HG03442 (cell line): ENCODE results near the gene WDR70.

Experiments
- ATAC-seq: cut with Tn5 transposase; IDR thresholded peaks from one replicate; pipeline ENCODE4 v1.9.1; 2021; ENCODE audit warnings: mild to moderate bottlenecking, moderate library complexity; ENCODE audit not compliant: unreplicated experiment

Gene WDR70

GRCh38 chr5:37717613-37718431 lies 338.7 kb downstream of the WDR70 start:
- ATAC-seq, result no peak

- no peak for ATAC-seq
Measured at GRCh38 chr5:37720550-37720952, 341.4 kb downstream of the WDR70 start.

- ATAC-seq, result peak; percentile 54
Measured at GRCh38 chr5:37721447-37721871, 342.3 kb downstream of the WDR70 start.

GRCh38 chr5:37722236-37723161 lies 343.4 kb downstream of the WDR70 start:
- ATAC-seq, result peak; percentile 76

- ATAC-seq, result no peak
Measured at GRCh38 chr5:37723162-37723961, 344.2 kb downstream of the WDR70 start.

- no peak for ATAC-seq
Measured at GRCh38 chr5:37724395-37725125, 345.4 kb downstream of the WDR70 start.

- ATAC-seq, result no peak
Measured at GRCh38 chr5:37725185-37725584, 346.1 kb downstream of the WDR70 start.

GRCh38 chr5:37727238-37727637 lies 348.1 kb downstream of the WDR70 start:
- ATAC-seq, result no peak

GRCh38 chr5:37730896-37731455 lies 351.9 kb downstream of the WDR70 start:
- no peak for ATAC-seq

GRCh38 chr5:37734114-37734513 lies 355.0 kb downstream of the WDR70 start:
- no peak for ATAC-seq

GRCh38 chr5:37735649-37736347 lies 356.7 kb downstream of the WDR70 start:
- no peak for ATAC-seq

- no peak for ATAC-seq
Measured at GRCh38 chr5:37736397-37736796, 357.3 kb downstream of the WDR70 start.

- ATAC-seq, result no peak
Measured at GRCh38 chr5:37737326-37738056, 358.4 kb downstream of the WDR70 start.

GRCh38 chr5:37738057-37738691 lies 359.1 kb downstream of the WDR70 start:
- ATAC-seq, result peak; percentile 93

- ATAC-seq, result no peak
Measured at GRCh38 chr5:37738865-37739488, 359.9 kb downstream of the WDR70 start.

GRCh38 chr5:37739817-37740261 lies 360.7 kb downstream of the WDR70 start:
- no peak for ATAC-seq

GRCh38 chr5:37740331-37741066 lies 361.4 kb downstream of the WDR70 start:
- ATAC-seq, result no peak
